IPS DF 4.7 (cell line): ENCODE measurements around the gene KLHL17.

Experiments used
- DNase-seq: peaks from one replicate; pipeline ENCODE4 v3.0.0-alpha.2; 2013; ENCODE audit warnings: low spot score; ENCODE audit errors: extremely low read depth

Gene KLHL17

DNA sequence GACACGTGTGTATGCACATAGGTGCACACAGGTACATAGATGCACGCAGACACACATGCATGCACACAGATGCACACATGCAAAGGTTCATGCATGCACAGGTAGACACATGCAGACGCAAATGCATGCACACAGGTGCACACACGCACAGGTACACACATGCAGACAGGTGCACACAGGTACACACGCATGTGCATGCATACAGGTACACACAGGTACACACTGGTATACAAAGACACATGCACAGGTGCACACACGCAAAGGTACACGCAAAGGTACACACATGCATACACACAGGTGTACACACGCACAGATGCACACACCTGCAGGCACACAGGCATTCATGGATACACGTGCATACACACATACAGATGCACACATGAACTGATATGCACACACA is 10.1 kb upstream of the KLHL17 start:
- no peak for DNase-seq

DNA sequence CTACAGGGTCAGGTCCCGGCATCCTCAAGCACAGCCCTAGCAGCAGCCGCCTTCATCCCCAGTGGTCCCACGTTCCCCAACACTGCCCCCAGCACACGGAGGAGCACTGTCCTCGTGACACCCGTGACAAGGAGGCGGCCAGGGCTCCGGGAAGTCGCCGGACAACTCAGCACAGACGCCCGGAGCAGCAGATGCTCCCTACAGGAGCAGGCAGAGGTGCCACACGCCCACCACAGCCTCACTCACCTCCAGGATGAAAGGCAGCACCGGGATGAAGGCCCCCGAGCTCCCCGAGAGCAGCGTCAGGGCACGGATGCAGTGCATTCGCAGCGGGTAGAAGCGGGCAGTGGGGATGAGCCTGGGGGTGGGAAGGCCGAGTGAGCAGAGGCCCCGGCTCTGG is 9.5 kb upstream of the KLHL17 start:
- DNase-seq: no peak

DNA sequence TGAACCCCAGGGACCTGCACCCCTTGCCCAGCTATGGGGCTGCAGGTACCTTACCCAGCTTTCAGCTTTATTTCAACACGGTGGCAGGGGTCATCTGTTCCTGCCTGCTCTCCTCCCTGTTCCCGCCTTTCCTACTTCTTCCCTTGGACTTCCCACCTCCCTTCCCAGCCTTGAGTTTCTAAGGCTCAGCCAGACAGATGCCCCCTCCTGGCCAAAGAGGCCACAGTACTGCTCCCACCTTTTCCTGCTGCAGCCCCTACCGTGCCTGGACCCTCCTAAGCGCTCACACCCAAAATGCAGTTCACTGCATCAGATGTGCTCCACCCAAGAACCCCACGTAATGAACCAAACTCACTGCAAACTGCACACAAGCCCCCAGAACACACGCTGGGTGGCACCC is 9.0 kb upstream of the KLHL17 start:
- no peak for DNase-seq

DNA sequence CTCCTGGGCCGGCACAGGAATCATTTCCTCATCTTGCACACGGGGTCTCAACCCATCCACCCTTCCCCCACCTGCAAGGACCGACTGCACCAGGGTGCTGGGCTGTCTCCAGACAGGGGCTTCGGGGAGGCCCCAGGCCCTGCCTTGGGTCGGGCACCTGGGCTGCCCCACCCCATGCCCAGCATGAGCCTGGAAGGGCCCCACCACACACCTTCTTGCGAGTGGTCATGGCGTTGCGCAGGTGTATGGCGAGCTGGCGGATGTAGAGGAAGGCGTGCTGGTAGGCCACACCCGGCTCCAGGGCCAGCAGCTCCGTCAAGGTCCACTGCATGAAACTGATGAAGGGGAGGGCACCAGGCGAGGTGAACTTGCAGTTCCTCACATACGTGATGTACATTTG is 8.2 kb upstream of the KLHL17 start:
- no peak for DNase-seq

DNA sequence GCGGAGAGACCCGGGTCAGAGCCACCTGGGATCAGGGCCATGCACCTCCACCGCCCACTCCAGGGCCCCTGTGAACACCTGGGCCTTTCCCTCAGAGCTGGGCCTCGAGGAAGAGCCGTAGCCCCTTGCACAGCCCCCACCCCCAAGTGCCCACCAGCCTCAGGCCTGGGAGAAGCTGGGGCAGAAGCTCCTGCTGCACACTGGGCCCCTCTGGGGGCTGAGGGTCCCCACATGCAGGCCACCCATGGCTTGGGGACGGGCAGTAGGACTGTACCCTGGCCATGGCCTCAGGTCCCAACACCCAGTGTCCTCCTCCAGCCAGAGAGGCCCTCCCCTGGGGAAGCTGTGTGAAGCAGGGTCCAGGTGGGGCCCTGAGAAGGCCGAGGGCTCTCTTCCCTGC is 7.8 kb upstream of the KLHL17 start:
- DNase-seq: no peak

DNA sequence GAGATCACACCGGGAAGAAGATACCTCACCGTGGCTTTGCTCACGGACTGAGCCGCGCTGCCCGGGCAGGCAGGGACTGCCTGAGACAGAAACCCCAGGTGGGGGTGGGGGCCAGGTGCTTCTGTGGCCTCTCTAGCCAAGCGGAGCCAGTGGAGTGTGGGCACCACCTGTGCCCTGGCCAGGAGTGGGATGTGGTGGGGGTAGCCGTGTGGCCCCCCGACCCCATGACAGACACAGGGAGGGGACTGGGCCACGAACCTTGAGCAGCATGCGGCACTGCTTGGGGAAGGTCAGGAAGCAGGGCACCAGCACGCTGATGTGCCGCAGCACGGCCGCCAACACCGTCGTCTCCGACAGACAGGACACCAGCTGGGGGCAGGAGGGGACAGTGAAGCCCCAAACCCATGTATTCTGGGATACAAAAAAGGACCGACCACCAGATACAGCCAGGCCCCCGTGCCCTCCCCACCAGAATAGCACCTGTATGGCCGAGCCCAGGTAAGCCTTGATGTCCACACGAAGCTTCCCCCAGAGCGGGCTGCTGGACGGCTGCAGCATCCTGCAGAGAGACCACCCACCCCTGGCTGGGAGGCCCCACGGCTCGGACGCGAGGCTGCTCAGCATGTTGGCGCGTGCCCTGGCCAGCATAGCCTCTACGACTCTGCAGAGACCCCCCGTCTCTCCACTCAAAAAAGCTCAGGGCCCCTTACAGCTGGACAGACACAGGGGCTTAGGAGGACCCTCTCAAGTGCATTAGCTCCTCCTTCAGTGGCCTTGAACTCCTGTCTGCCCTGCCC is 6.7 kb upstream of the KLHL17 start:
- no peak for DNase-seq

DNA sequence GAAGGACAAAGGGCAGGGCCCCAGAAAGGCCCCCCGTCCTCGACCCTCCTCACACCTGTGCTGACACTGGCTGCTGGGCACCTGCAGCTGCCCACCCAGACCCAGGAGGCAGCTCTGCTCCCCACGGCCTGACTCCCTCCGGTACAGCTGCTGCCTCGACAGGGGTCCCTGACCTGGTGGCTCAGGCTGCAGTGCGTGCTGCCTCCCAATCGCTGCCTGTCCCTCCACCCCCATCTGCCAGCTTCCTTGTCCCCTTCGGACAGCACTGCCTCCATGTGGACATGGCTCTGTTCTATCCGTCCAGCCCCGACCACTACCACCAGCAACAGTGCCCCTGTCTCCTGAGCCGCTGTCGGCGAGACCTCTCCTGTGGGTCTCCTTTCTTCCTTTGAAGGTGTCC is 5.5 kb upstream of the KLHL17 start:
- no peak for DNase-seq

DNA sequence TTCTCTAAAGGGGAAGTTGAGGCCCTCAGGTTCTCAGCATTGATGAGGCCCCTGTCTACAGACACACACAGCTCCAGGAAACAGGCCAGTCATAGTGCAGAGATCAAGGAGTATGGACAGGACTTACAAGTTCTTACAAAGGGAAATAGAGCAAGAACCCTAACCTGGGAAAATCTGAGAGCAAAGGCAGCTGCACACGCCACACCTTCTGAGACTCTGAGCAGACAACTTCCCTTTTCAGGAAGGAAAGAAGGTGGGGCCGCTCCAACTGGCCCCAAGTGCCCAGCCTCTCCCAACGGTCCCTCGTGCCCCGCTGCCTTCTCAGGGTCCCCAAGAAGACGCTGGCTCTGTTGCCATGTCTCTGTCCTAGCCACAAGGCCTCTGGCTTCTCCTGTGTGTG is 4.9 kb upstream of the KLHL17 start:
- DNase-seq: no peak

DNA sequence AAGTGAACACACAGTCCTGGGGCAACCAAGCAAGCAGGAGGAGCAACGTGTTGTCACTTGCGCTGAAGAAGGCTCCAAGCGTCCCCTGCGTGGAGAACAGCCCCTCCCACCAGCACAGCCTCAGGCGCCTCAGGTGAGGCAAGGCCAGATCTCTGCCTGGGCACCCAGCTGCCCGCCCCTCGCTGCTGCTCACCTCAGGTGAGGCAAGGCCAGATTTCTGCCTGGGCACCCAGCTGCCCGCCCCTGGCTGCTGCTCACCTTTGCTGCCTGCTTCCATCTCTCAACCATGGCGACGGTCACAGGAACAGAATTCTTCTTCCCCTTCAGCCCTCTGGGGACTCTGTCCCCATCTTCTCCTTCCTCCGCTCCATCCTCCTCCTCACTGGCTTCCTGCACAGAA is 3.7 kb upstream of the KLHL17 start:
- no peak for DNase-seq

DNA sequence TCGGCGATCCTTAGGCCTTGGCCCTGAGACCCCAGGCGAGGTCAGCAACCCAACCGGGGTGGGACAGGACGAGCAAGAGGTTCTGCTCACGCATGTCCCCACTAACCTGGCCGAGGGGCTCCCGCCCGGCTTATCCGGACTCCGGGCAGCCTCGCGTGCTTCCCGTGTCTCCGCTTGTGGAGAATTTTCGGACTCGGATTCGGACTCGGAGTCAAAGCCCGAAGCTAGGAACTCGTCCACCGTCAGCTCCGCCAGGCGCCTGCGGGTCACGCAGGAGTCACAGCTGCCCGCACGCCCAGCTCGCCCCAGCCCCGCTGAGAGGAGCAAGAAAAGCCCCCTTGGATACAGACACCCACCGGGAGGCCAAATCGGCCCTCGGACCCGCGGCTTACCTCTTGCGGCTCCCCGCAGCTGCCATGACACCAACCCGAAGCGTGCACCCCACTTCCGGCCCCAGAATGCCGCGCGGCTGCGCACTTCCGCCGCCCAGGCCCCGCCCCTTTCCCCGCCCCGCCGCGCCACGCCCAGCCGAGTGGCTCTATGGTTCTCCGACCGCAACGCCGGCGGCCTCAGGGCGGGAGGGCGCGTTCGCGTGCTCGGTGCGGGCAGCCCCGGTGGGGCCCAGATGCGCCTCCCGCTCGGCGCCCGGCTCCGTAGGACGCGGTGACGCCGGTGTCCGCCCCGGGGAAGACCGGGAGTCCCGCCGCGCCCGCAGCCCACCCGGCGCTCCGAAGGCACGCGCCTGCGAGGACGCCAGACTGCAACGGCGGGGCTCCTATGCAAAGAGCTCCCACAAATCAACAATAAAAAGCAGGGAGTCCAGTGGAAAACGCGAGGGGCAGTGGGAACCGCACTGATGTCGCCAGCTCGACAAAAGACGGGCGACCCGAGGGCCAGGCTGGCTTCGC is 1.3 kb upstream of the KLHL17 start, which contains the start of gene NOC2L:
Gene NOC2L, minus strand, starts transcription at position 434 of the 908 bp plus-strand sequence. Its CDS starts 16 bp downstream, at position 418.
- DNase-seq: no peak

DNA sequence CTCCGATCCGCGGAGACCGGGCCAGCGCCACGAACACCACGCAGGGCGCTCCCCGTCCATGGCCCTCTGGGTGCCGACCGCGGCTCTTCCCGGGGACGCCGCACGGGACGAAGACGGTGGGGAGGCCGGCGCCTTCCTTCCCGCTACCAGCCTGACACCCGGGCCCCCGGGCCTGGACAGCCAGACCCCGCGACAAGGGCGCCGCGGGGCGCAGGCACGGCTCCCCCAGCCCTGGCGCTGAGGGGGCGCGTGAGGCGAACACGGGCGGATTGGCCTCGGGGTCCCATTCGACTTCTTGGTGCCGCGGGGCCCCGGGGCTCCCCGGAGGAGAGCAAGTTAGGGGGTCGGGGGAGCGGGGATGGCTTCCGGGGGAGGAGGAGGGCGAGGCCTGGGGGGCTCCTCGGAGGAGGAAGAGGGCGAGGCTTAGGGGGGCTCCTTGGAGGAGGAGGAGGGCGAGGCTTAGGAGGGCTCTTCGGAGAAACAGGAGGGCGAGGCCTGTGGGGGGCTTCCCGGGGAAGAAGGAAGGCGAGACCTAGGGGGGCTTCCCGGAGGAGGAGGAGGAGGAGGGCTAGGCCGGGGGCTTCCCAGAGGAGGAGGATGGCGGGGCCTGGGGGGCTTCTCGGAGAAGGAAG is 537 bp upstream of the KLHL17 start:
- no peak for DNase-seq

DNA sequence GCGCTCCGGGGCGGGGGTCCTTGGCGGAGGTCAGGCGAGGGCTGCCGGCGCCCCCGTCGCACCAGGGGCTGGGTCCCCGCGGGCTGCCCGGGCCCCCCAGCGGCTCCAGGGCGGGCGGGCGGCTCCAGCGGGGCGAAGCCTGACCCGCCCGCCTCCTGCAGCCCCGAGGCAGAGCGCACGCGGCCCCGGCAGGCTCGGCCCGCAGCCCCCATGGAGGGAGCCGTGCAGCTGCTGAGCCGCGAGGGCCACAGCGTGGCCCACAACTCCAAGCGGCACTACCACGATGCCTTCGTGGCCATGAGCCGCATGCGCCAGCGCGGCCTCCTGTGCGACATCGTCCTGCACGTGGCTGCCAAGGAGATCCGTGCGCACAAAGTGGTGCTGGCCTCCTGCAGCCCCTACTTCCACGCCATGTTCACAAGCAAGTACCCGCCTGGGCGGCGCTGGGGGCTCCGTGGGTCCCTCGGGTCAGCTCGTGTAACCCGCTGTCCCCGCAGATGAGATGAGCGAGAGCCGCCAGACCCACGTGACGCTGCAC is 817 bp downstream of the KLHL17 start:
- no peak for DNase-seq

DNA sequence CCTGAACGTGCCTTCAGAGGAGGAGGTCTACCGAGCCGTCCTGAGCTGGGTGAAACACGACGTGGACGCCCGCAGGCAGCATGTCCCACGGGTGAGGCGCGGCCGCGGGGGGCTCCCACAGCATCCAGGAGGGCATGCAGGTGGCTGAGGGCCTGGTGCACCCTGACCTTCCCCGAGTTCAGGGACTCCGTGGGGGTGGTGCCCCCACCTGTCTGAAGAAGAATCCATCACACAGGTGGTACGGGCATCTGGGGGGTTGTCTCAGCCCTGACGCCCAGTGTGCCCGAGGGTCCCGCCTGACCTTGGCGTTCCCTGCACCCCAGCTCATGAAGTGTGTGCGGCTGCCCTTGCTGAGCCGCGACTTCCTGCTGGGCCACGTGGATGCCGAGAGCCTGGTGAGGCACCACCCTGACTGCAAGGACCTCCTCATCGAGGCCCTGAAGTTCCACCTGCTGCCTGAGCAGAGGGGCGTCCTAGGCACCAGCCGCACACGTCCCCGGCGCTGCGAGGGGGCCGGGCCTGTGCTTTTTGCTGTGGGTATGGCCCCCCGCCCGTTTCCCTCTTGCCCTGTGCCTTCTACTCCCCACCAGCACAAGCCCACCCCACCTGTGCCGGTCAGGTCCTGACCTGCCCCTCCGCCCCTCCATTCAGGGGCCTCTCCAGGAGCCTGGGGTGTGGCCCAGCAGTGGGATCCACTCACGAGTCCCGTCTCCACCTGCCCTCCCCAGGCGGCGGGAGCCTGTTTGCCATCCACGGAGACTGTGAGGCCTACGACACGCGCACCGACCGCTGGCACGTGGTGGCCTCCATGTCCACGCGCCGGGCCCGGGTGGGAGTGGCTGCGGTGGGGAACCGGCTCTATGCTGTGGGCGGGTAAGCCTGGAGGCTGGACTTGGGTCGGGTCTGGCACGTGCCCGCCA is 2.3 kb downstream of the KLHL17 start:
- DNase-seq: no peak

DNA sequence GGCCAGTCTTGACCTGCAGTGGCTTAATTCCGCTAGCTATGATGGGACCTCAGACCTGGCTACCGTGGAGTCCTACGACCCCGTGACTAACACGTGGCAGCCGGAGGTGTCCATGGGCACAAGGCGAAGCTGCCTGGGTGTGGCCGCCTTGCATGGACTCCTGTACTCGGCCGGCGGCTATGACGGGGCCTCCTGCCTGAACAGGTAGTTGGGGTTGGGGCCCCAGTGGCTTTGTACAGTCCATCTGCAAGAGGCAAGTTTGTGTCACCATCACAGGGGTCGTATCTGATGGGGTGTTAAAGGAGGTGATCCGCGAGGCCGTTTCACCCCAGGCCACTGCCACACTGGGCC is 2.9 kb downstream of the KLHL17 start:
- no peak for DNase-seq

DNA sequence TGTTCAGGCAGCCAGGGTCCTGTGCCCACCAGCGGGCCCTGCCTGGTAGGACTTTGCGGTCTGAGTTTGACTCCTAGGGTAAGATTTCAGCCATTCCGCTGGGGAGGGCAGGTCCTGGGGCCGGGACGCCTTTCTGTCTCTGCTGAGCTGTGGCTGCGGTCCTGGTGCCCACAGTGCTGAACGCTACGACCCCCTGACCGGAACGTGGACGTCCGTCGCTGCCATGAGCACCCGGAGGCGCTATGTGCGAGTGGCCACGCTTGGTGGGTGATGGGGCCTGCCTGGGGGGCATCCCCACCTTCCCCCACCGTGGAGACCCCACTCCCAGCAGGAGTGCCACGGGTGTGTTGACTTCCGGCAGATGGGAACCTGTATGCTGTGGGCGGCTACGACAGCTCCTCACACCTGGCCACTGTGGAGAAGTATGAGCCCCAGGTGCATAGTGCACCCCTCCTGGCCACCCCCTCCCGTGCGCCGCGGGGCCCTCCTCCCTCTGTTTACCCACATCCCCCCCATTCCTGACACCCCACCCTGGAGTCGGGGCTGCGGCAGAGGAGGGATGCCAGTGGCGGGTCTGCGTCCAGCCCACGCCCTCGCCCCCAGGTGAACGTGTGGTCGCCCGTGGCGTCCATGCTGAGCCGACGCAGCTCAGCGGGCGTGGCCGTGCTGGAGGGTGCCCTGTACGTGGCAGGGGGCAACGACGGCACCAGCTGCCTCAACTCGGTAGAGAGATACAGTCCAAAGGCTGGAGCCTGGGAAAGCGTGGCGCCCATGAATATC is 3.6 kb downstream of the KLHL17 start:
- no peak for DNase-seq

DNA sequence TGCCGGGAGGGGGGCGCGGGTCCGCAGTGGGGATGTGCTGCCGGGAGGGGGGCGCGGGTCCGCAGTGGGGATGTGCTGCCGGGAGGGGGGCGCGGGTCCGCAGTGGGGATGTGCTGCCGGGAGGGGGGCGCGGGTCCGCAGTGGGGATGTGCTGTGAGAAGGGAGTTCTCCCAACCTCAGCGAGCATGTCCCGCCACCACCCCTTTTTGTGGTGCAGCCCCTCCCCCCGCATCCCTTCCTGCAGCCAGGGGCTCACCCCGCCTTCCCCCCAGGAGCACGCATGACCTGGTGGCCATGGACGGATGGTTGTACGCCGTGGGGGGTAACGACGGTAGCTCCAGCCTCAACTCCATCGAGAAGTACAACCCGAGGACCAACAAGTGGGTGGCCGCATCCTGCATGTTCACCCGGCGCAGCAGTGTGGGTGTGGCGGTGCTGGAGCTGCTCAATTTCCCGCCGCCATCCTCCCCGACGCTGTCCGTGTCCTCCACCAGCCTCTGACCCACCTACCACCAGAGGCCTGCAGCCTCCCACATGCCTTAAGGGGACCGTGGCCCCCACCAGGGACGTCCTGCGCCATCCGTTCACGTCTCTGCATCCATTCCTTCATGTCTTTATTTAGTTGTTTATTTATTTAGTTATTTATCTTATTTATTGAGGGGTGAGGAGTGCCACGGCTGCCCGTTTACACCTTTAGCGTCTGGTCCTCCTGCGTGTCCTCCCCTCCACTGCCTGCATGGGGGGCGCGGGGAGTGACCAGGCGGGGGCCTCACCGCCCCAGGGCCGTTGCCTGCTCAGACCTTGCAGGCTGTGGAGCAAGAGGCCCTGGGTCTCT is 4.5 kb downstream of the KLHL17 start:
- no peak for DNase-seq

DNA sequence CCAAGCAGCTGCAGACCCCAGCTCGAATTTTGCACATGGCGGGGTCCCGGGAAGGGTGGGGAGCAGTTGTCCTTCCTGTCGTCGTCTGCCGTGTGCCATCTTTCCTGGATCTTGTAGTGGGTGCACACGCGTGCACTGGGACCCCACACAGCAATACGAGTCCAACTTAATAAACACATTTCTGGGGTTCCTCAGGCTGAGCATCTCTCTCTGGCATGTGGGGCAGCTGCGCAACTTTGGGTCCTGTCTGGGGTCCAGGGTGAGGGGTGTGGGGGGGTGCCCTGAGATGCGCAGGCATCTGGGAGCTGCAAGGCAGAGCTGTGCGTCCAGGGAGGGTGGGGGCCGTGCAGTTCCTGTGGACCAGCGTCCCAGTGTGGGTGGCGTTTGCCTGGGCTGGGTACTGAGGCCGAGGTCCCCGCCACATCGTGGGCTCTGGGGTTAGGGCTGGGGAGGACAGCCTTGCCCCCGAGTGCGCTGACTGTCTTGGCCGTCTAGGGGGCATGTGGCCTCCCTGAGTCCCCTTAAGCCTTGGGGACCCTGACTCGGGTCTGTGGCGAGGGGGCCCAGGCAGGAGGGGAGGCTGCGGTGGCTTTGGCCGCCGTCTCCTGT is 5.2 kb downstream of the KLHL17 start:
- DNase-seq: no peak

DNA sequence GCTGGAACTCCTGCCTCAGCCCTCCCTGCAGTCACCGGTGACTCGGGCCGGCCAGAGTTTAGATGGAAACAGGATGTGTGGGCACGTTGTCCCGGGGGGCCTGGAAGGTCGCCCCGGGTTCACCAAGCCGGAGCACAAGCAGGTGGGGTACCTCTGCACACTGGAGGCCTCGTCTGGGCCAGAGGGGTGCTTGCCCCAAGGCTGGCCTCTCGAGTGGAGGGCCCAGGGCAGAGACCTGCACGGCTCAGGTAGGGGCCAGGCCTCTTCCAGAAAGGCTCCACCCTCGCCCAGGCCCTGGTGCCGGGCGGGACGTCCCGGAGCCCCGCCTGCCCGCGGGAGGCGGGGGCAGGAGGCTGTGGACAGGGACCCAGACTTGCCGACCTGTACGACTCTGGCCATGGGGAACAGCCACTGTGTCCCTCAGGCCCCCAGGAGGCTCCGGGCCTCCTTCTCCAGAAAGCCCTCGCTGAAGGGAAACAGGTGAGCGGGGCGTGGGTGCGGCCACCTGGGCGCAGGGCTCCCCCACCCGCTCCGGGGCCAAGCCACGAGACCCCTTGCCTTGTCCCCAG is 5.8 kb downstream of the KLHL17 start, which contains the start of gene PLEKHN1:
Gene PLEKHN1, plus strand, starts transcription at position 348 of the 569 bp plus-strand sequence. Its CDS starts 50 bp downstream, at position 398.
- DNase-seq: no peak
